MG63 (cell line): ENCODE measurements around the gene SDK2. TPM values are rescaled to one million over a fixed set of nuclear protein-coding genes. Genes with fewer than 3 reads are reported as not detected.
A peak's percentile ranks its signal among the peaks of the same experiment; 100 is the strongest.

Experiments
- DNase-seq: peaks from one replicate; pipeline ENCODE4 v3.0.0-alpha.2; 2020
- H3K27me3 ChIP-seq: fragments of 250-450 bp; sonication (Bioruptor Pico); 2 replicates; pipeline ENCODE4 v1.5.1; 2020; ENCODE audit warnings: mild to moderate bottlenecking, moderate library complexity
- H3K36me3 ChIP-seq: fragments of 250-450 bp; sonication (Bioruptor Pico); 2 replicates; pipeline ENCODE4 v1.5.1; 2020; ENCODE audit warnings: mild to moderate bottlenecking, moderate library complexity
- H3K4me3 ChIP-seq: fragments of 250-450 bp; sonication (Bioruptor Pico); 2 replicates; pipeline ENCODE4 v1.5.1; 2020; ENCODE audit warnings: mild to moderate bottlenecking, moderate library complexity
- H3K9me3 ChIP-seq: fragments of 250-450 bp; sonication (Bioruptor Pico); 2 replicates; pipeline ENCODE4 v1.5.1; 2020; ENCODE audit warnings: mild to moderate bottlenecking, moderate library complexity
- total RNA-seq: library from RNA; depleted of rRNA; stranded (reverse); fragments of >200 nt; shearing (Covaris generic); gene quantifications from 2 replicates; pipeline ENCODE4 v1.2.3, GENCODE V29; 2014; ENCODE audit warnings: low replicate concordance

The SDK2 gene
- total RNA-seq, 1 experiment from 2014 or later: 0.33 TPM

- peak; percentile 43 for DNase-seq
- peaks cover 65% of the 10 kb centered on the region for H3K36me3 ChIP-seq
- H3K4me3 ChIP-seq: no peak overlapping the region
- H3K9me3 ChIP-seq: no peaks in the 10 kb centered on the region
- H3K27me3 ChIP-seq: no peaks in the 10 kb centered on the region
Observed at GRCh38 chr17:73286863-73287296, 357.4 kb downstream of the SDK2 start.

- Histone ChIP-seq H3K27me3 (no peaks in the 10 kb centered on the region), H3K9me3 (no peaks in the 10 kb centered on the region), H3K4me3 (no peak overlapping the region), H3K36me3 (peaks cover 66% of the 10 kb centered on the region)
- no peak for DNase-seq
Observed at GRCh38 chr17:73285916-73286862, 358.1 kb downstream of the SDK2 start.

GRCh38 chr17:73285603-73285908 is 358.7 kb downstream of the SDK2 start:
- Histone ChIP-seq H3K36me3 (peaks cover 63% of the 10 kb centered on the region), H3K4me3 (no peak overlapping the region), H3K9me3 (no peaks in the 10 kb centered on the region), H3K27me3 (no peaks in the 10 kb centered on the region)
- DNase-seq: no peak

GRCh38 chr17:73284906-73285602 is 359.2 kb downstream of the SDK2 start:
- Histone ChIP-seq H3K9me3 (no peaks in the 10 kb centered on the region), H3K4me3 (no peak overlapping the region), H3K36me3 (peaks cover 67% of the 10 kb centered on the region), H3K27me3 (no peaks in the 10 kb centered on the region)
- DNase-seq: no peak
